IPS-NIHi11 (cell line): ENCODE measurements around the gene ABCC1.

Experiments used
- DNase-seq: peaks from one replicate; pipeline ENCODE4 v3.0.0; 2012; ENCODE audit warnings: mixed read lengths, low spot score

The ABCC1 gene

GRCh38 chr16:16048904-16049582 lies 99.6 kb downstream of the ABCC1 start:
- DNase-seq = peak; percentile 43

- DNase-seq = no peak
Observed at GRCh38 chr16:16050106-16050505, 100.7 kb downstream of the ABCC1 start.

GRCh38 chr16:16051132-16051531 lies 101.7 kb downstream of the ABCC1 start:
- DNase-seq = no peak

- DNase-seq = no peak
Observed at GRCh38 chr16:16052916-16053315, 103.5 kb downstream of the ABCC1 start.

GRCh38 chr16:16057102-16057501 lies 107.7 kb downstream of the ABCC1 start:
- no peak for DNase-seq

GRCh38 chr16:16059160-16059559 lies 109.7 kb downstream of the ABCC1 start:
- DNase-seq = no peak

GRCh38 chr16:16059895-16060590 lies 110.6 kb downstream of the ABCC1 start:
- DNase-seq = no peak

- DNase-seq = no peak
Observed at GRCh38 chr16:16062023-16062937, 112.9 kb downstream of the ABCC1 start.

GRCh38 chr16:16063683-16064082 lies 114.3 kb downstream of the ABCC1 start:
- DNase-seq = no peak

GRCh38 chr16:16064874-16065384 lies 115.5 kb downstream of the ABCC1 start:
- no peak for DNase-seq

- DNase-seq = no peak
Observed at GRCh38 chr16:16067127-16067526, 117.7 kb downstream of the ABCC1 start.

- no peak for DNase-seq
Observed at GRCh38 chr16:16071631-16072244, 122.3 kb downstream of the ABCC1 start.

GRCh38 chr16:16073001-16073545 lies 123.7 kb downstream of the ABCC1 start:
- no peak for DNase-seq

- DNase-seq = peak; percentile 72
Observed at GRCh38 chr16:16073891-16074881, 124.8 kb downstream of the ABCC1 start.

- DNase-seq = no peak
Observed at GRCh38 chr16:16075488-16076422, 126.3 kb downstream of the ABCC1 start.

GRCh38 chr16:16076423-16076813 lies 127.0 kb downstream of the ABCC1 start:
- no peak for DNase-seq

GRCh38 chr16:16080465-16081065 lies 131.1 kb downstream of the ABCC1 start:
- DNase-seq = no peak

GRCh38 chr16:16081141-16081540 lies 131.7 kb downstream of the ABCC1 start:
- no peak for DNase-seq

- DNase-seq = no peak
Observed at GRCh38 chr16:16082255-16082654, 132.8 kb downstream of the ABCC1 start.
